HG03025 (cell line): Measurements from ENCODE around the gene NEK4.
"Not testable (repeated sequence)": the region's sequence is repeated elsewhere in the genome, so short reads cannot be mapped to it uniquely, and the experiment has no call there.

Experiments
- ATAC-seq: cut with Tn5 transposase; IDR thresholded peaks from one replicate; pipeline ENCODE4 v1.9.1; 2021; ENCODE audit warnings: mild to moderate bottlenecking, moderate library complexity; ENCODE audit not compliant: unreplicated experiment, low FRiP score

Gene NEK4

GRCh38 chr3:52679811-52680210, 90.9 kb downstream of the NEK4 start:
- no peak for ATAC-seq

GRCh38 chr3:52679199-52679538, 91.6 kb downstream of the NEK4 start:
- no peak for ATAC-seq

- ATAC-seq = no peak
These were observed 92.2 kb downstream of the NEK4 start for GRCh38 chr3:52678265-52679198.

DNA sequence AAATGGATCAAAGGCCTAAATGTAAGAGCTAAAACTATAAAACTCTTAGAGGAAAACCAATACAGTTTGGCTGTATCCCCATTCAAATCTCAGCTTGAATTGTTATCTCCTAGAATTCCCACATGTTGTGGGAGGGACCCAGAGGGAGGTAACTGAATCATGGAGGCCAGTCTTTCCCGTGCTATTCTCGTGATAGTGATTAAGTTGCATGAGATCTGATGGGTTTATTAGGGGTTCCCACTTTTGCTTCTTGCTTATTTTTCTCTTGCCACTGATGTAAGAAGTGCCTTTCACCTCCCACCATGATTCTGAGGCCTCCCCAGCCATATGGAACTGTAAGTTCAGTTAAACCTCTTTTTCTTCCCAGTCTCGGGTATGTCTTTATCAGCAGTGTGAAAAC, 94.5 kb downstream of the NEK4 start:
- ATAC-seq = not testable (repeated sequence)

DNA sequence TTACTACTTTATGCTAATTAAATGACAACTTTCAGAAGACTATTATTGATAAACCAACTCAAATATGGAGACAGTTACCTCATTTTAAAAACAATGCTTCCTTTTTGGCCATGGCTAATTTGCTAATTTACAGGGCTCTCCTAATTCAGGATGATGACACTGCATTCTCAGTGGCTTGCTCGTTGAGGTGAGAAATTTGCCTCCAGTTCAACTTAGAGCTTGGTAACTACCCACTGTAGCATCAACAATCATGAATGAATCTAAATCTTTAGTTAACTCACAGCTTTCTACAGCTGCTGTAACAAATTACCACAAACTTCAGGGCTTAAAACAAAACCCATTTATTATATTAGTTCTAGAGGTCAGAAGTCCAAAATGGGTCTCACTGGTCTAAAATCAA, 99.1 kb downstream of the NEK4 start:
- ATAC-seq = no peak

GRCh38 chr3:52670621-52671521, 99.9 kb downstream of the NEK4 start:
- peak; percentile 72 for ATAC-seq

DNA sequence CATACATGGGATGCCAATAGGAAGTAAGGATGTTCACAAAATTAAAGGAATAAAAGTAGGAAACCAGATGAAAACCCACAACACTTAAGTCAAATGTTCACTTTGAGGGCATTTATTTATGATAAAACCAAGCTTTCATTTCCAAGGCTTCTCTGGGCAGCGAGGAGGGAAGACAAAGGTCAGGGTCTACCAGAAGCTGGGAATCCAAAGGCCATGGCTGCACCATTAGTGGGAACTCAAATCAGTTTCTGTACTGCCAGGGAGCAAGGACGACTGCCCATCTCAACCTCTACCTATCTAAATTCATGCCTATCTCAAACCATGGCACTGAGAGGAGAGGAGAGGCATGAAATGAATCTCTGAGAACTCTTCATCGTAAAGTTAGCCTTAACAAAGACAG, 107.6 kb downstream of the NEK4 start:
- no peak for ATAC-seq

DNA sequence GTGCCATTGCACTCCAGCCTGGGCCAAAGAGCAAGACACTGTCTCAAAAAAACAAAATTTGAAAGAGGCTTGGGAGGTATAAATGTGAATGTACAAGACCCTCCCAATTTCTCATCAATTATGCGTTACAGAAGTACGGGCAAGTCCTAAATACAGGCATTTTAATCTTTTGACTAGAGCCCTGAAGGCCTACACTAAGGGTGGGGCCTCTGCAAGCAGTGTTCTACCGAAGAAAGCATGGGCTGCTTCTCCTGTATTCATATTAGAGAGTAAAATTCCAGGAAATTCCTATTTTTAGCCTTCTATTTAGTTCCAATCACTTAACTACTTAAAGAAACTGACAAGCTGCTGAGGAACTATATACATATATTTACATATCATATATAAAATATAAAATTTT, 110.7 kb downstream of the NEK4 start:
- no peak for ATAC-seq
